ENCODE measurements around the gene RGS16.
"Not testable (repeated sequence)": the region's sequence is repeated elsewhere in the genome, so short reads cannot be mapped to it uniquely, and the experiment has no call there.

Gene RGS16

GRCh38 chr1:182604175-182605164 is at the start of gene RGS16:
Gene RGS16 (minus strand): TSS chr1:182604389. CDS start chr1:182604259, 130 bp downstream.
- DNase-seq (ENCODE audit: low spot score): peak; percentile 97

GRCh38 chr1:182653986-182654385 is 49.8 kb upstream of the RGS16 start:
- DNase-seq (ENCODE audit: low spot score): no peak

- no peak for DNase-seq (ENCODE audit: low spot score)
Observed at GRCh38 chr1:182652933-182653332, 48.7 kb upstream of the RGS16 start.

- DNase-seq (ENCODE audit: low spot score): no peak
Observed at GRCh38 chr1:182651339-182651724, 47.1 kb upstream of the RGS16 start.

- DNase-seq (ENCODE audit: low spot score): no peak
Observed at GRCh38 chr1:182650678-182651338, 46.6 kb upstream of the RGS16 start.

GRCh38 chr1:182649041-182649440 is 44.9 kb upstream of the RGS16 start:
- DNase-seq (ENCODE audit: low spot score): no peak

- DNase-seq (ENCODE audit: low spot score): no peak
Observed at GRCh38 chr1:182646739-182647138, 42.5 kb upstream of the RGS16 start.

GRCh38 chr1:182644886-182645285 is 40.7 kb upstream of the RGS16 start:
- no peak for DNase-seq (ENCODE audit: low spot score)

- DNase-seq (ENCODE audit: low spot score): no peak
Observed at GRCh38 chr1:182643699-182644098, 39.5 kb upstream of the RGS16 start.

- DNase-seq (ENCODE audit: low spot score): no peak
Observed at GRCh38 chr1:182642461-182642860, 38.3 kb upstream of the RGS16 start.

- DNase-seq (ENCODE audit: low spot score): no peak
Observed at GRCh38 chr1:182641561-182641960, 37.4 kb upstream of the RGS16 start.

- DNase-seq (ENCODE audit: low spot score): no peak
Observed at GRCh38 chr1:182639330-182639729, 35.1 kb upstream of the RGS16 start.

GRCh38 chr1:182637769-182638168 is 33.6 kb upstream of the RGS16 start:
- no peak for DNase-seq (ENCODE audit: low spot score)

GRCh38 chr1:182635871-182636270 is 31.7 kb upstream of the RGS16 start:
- DNase-seq (ENCODE audit: low spot score): no peak

- no peak for DNase-seq (ENCODE audit: low spot score)
Observed at GRCh38 chr1:182634306-182635072, 30.3 kb upstream of the RGS16 start.

GRCh38 chr1:182633657-182634281 is 29.6 kb upstream of the RGS16 start:
- no peak for DNase-seq (ENCODE audit: low spot score)

GRCh38 chr1:182633031-182633430 is 28.8 kb upstream of the RGS16 start:
- DNase-seq (ENCODE audit: low spot score): no peak

- DNase-seq (ENCODE audit: low spot score): not testable (repeated sequence)
Observed at GRCh38 chr1:182632441-182632857, 28.3 kb upstream of the RGS16 start.

- no peak for DNase-seq (ENCODE audit: low spot score)
Observed at GRCh38 chr1:182631954-182632353, 27.8 kb upstream of the RGS16 start.

- DNase-seq (ENCODE audit: low spot score): no peak
Observed at GRCh38 chr1:182631053-182631677, 27.0 kb upstream of the RGS16 start.

GRCh38 chr1:182630586-182630985 is 26.4 kb upstream of the RGS16 start:
- DNase-seq (ENCODE audit: low spot score): no peak

Measured in hepatic stellate cell (primary cell).